Measurements from ENCODE around the gene CNPY1.
"Not testable (repeated sequence)": the region's sequence is repeated elsewhere in the genome, so short reads cannot be mapped to it uniquely, and the experiment has no call there.

The CNPY1 gene

DNA sequence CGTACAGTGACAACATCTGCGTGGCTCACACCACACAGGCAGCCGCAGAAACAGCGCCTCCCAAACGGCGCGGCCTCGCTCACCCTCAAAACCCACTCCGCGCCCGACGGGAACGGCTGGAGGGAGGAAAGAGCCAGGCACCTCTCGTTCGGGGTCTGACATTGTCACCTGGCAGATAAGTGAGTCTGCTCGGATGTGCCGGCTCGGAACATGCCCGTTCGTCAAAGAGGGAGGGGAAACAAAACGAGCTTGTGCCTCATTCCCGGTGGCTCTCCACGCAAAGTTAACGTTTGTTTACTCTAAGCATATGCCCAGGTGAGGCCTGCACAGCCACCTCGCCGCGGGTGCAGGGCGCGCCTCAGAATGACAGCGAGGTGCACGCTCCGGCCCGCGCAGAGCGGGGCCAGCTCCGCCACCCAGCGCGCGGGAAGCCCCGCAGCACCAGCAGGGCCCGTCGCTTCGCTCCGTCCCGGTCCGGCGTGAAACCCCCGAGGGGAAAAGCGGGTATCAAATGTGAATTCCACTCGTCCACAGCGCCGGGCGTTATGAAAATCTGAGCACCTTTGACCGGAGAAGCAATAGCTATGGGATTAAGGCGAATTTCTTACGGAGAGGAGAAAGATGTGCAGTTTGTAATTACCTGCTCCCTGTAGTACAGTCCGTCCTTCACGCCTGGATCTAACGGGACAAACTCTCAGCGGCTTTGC lies 13.1 kb downstream of the CNPY1 start:
- no peak for DNase-seq (ENCODE audit: low spot score)

GRCh38 chr7:155532792-155533119 lies 13.6 kb downstream of the CNPY1 start:
- DNase-seq (ENCODE audit: low spot score), result no peak

DNA sequence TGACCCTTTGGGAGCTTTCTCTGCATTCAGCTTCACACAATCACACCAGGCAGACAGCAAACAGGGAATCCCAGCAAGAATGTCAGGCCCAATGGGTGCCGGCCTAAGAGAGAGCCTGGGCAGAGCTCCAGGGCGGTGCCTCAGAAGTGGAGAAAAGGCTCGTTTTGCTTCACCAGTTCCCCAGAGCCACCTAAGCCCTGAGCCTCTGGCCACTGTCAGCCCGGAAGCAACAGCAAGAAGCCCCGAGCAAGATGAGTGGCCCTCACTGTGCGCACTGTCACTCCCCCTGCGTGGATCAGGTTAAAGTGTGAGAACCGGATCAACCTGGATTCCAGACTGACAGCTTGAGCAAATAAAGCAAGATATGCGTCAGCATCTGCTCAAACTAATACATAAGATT lies 14.7 kb downstream of the CNPY1 start:
- no peak for DNase-seq (ENCODE audit: low spot score)

- no peak for DNase-seq (ENCODE audit: low spot score)
Measured at GRCh38 chr7:155530601-155531000, 15.8 kb downstream of the CNPY1 start.

- no peak for DNase-seq (ENCODE audit: low spot score)
Measured at GRCh38 chr7:155529845-155530244, 16.5 kb downstream of the CNPY1 start.

DNA sequence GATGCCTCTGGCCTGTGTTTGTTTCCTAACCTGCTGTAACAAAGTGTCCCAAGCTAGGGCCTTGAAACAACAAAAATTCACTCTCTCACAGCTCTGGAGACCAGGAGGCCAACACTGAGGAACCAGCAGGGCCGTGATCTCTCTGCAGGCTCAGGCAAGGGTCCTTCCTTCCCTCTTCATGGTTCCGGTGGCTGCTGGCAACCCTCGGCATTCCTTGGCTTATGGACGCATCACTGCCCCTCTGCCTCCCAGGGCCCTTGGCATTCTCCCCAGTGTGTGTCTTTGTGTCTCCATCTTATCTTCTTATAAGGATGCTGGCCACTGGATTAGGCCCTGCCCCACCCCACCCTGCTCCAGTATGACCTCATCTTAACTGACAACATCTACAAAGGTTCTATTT lies 17.0 kb downstream of the CNPY1 start:
- DNase-seq (ENCODE audit: low spot score), result no peak

DNA sequence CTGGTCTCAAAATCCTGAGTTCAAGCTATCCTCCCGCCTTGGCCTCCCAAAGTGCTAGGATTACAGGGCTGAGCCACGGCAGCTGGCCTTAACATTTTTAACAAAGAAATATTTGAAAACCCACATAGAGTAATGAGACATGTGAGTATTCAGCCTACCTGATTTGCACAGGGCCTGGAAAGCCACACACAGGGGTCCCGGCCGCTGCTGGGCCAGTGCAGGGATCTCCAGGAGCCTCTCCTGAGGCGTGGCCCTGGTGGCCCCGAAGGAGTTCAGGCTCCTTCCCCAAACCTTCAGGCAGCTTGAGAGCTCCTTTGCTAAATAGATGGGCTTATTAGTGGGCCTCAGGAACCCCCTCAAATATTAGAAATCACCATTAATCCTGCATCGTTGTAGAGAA lies 18.7 kb downstream of the CNPY1 start:
- DNase-seq (ENCODE audit: low spot score), result no peak

DNA sequence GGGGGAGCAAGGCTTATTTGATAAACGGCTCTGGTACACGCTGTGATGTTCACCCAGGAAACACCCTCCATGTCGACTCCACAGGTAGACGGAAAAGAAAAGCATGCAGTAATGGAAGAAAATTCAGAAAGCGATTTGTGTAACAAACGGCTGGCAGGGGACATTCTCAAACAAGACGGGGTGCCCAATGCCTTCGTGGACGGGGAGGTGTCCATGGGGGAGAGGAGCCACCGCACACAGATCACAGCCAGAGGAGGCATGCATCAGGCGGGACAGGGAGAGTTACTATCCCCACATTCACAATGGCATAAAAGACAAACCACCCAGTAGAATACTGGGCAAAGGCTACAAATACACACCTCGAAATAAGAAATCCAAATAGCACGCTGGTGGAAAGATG lies 20.1 kb downstream of the CNPY1 start:
- no peak for DNase-seq (ENCODE audit: low spot score)

DNA sequence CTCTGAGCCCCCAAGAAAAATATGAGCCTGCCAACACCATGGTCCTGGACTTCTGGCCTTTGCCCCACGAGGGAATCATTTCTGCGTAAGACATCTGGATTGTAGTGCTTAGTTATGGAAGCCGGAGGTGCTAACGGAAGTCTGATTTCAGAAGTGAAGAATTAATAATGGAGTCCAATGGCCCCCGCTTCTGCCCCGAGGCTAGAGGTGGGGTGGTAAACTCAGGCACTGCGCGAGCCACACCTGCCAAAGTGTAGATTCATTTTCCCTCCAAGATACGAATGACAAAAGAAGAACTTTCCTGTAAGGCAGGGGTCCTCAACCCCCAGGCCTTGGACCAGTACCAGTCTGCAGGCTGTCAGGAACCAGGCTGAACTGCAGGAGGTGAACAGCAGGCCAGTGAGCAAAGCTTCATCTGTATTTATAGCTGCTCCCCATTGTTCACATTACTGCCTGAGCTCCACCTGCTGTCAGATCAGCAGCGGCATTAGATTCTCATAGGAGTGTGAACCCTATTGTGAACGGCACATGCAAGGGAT lies 22.3 kb downstream of the CNPY1 start:
- no peak for DNase-seq (ENCODE audit: low spot score)

DNA sequence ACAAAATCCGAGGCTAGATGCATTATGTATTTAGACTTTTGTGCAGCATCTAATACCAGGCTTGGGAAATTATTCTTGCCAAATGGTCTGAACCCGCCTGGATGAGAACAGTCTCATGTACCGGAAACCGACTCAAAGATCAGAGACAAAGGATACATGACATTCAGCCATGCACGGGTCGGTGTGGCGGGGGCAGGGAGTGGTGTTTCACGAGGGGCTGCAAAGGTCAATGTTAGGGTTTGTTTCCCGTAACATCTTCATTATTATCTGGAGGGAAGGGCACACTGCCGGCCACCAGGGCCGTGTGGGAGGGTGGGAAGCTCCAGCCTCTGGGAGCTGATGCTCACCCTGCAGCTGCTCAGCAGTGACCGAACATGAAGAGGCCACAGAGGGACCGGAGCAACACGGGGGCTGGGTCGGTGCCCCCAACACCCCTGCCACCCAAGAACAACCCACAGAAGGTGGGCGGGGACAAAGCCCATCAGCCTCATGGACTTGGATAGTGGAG lies 23.1 kb downstream of the CNPY1 start:
- no peak for DNase-seq (ENCODE audit: low spot score)

DNA sequence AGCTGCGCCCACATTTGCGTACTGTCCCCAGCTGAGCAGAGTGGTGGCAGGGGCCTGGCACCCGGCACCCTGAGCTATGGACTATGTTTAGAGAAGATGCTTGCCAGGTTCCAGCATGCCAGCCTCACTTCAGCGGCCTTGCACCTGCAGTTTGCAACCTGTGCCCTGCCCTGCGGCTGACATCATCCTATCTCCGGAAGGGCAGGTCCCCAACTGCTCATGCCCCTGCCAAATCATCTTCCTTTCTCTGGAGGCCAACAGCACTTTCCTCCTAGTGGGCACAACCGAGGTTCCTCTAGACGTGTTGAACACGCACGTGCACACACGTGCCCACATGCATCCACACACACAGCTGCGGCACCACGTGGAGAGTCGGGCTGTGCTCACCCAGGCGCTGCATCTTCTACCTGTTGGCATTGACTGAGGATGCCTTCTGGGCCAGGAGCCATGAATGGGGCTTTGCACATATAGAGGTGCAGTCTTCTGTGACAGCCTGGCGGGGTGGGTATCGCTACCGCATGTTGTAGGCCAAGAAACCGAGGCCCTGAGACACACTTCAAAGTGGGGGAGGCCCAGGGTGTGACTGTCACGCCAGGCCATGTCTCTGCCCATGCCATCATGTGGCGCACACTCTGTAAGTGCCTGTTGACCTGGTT lies 24.5 kb downstream of the CNPY1 start:
- DNase-seq (ENCODE audit: low spot score), result no peak

- DNase-seq (ENCODE audit: low spot score), result no peak
Measured at GRCh38 chr7:155521007-155521742, 25.2 kb downstream of the CNPY1 start.

DNA sequence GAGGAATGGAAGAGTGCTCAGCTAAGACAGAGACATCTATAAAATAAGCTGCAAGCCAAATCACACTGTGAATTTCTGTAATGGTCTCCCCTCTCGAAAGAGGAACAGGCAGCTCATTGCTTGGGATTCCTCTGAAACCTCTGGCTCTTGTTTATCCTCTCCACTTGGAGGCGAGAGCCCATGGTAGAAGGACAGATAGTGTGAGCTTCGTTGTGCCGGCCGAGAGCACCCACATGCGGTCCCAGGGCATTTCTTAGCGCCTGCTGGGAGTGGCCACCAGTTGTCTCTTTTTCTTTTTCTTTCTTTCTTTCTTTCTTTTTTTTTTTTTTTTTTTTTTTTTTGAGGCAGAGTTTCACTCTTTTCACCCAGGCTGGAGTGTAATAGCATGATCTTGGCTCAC lies 26.2 kb downstream of the CNPY1 start:
- DNase-seq (ENCODE audit: low spot score), result no peak

- not testable (repeated sequence) for DNase-seq (ENCODE audit: low spot score)
Measured at GRCh38 chr7:155519358-155519757, 27.0 kb downstream of the CNPY1 start.

GRCh38 chr7:155518633-155519032 lies 27.7 kb downstream of the CNPY1 start:
- DNase-seq (ENCODE audit: low spot score), result no peak

DNA sequence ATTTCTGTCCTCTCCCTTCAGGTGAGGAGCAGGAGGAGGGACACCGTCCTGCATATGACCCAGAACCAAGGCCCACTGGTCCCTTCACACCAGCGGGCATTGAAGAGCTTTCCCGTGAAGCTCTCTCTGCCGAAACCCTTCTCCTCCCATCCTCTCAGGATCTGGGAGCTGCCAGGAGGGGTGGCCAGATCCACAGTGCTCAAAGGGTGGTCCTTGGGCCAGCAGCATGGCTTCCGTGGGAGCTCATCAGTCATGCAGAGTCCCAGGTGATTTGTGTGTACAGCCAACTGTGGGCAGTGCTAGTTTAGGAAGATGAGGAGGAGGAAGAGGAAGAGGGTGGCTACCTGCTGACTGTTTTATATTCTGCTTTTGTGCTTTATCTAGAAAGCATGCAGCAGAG lies 28.4 kb downstream of the CNPY1 start:
- no peak for DNase-seq (ENCODE audit: low spot score)

- DNase-seq (ENCODE audit: low spot score), result no peak
Measured at GRCh38 chr7:155517452-155517851, 28.9 kb downstream of the CNPY1 start.

GRCh38 chr7:155516466-155516865 lies 29.9 kb downstream of the CNPY1 start:
- no peak for DNase-seq (ENCODE audit: low spot score)

- no peak for DNase-seq (ENCODE audit: low spot score)
Measured at GRCh38 chr7:155515318-155515717, 31.0 kb downstream of the CNPY1 start.

DNA sequence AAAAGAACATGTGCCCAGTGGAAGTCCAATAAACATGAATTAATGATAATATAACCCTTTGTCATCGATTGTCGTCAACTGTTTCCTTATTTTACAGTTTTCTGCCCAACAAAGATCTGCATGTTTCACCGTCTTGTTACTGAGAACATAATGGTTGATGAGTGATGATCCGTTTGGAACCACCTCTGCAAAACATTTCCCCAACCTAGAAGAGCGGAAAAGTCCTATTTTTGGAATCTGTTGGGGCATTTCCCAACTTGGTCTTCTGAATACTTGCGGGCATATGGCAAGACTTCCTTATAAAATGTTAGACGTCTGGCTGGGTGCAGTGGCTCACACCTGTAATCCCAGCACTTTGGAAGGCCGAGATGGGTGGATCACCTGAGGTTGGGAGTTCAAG lies 32.1 kb downstream of the CNPY1 start:
- no peak for DNase-seq (ENCODE audit: low spot score)

GRCh38 chr7:155513543-155514285 lies 32.6 kb downstream of the CNPY1 start:
- no peak for DNase-seq (ENCODE audit: low spot score)

GRCh38 chr7:155512246-155512887 lies 34.0 kb downstream of the CNPY1 start:
- DNase-seq (ENCODE audit: low spot score), result peak; percentile 46
